SK-MEL-5 (cell line): Measurements from ENCODE around the gene B3GNT2. TPM values are rescaled to one million over a fixed set of nuclear protein-coding genes. Genes with fewer than 3 reads are reported as not detected.
A peak's percentile ranks its signal among the peaks of the same experiment; 100 is the strongest.
"Not testable (repeated sequence)": the region's sequence is repeated elsewhere in the genome, so short reads cannot be mapped to it uniquely, and the experiment has no call there.

Experiments
- DNase-seq: peaks from one replicate; pipeline ENCODE4 v3.0.0-alpha.2; 2016; ENCODE audit warnings: low read depth, low spot score
- in situ Hi-C: cut with HindIII; loops from 2 replicates; pipeline ENCODE4 v1.10.0; 2016; ENCODE audit warnings: low sequenced_read_pairs, high pct_unique_total_duplicates, low pct_unique_long_range_greater_than_20kb
- polyA plus RNA-seq, 2 experiments: library from polyadenylated mRNA; depleted of rRNA; stranded (reverse); fragments of >200 nt; gene quantifications; 2 replicates each; pipeline ENCODE4 v1.2.3, GENCODE V29; 2015
- total RNA-seq: library from RNA; depleted of rRNA; stranded (reverse); fragments of >200 nt; shearing (Covaris generic); gene quantifications from 2 replicates; pipeline ENCODE4 v1.2.3, GENCODE V29; 2014; rRNA removed

The B3GNT2 gene
- 33.1 and 34.7 TPM in 2 replicates for total RNA-seq
- 18.2 and 20.1 TPM in 2 replicates for polyA plus RNA-seq (2015; cell fraction: cytosol; rRNA removed)
- polyA plus RNA-seq (2015; cell fraction: nucleus; rRNA removed) = 6.0 and 8.1 TPM in 2 replicates

GRCh38 chr2:62195421-62196277, at the start of gene B3GNT2:
Gene B3GNT2 (plus strand): TSS chr2:62196115. CDS start chr2:62222221, 26,106 bp downstream.
- in situ Hi-C loops = no loop called here
- peak; percentile 68 for DNase-seq

- DNase-seq, in situ Hi-C loops: not testable (repeated sequence)
These were observed 49.1 kb upstream of the B3GNT2 start for GRCh38 chr2:62146790-62147189.

GRCh38 chr2:62147610-62148301, 48.2 kb upstream of the B3GNT2 start:
- in situ Hi-C loops = no loop called here
- no peak for DNase-seq

- in situ Hi-C loops = no loop called here
- DNase-seq = no peak
These were observed 46.2 kb upstream of the B3GNT2 start for GRCh38 chr2:62149708-62150107.

GRCh38 chr2:62150597-62151305, 45.2 kb upstream of the B3GNT2 start:
- DNase-seq = no peak
- in situ Hi-C loops = no loop called here

- no peak for DNase-seq
- in situ Hi-C loops = no loop called here
These were observed 44.6 kb upstream of the B3GNT2 start for GRCh38 chr2:62151306-62151638.

GRCh38 chr2:62152000-62152399, 43.9 kb upstream of the B3GNT2 start:
- in situ Hi-C loops = no loop called here
- no peak for DNase-seq

- no peak for DNase-seq
- in situ Hi-C loops = no loop called here
These were observed 38.9 kb upstream of the B3GNT2 start for GRCh38 chr2:62156861-62157496.

GRCh38 chr2:62158444-62159121, 37.3 kb upstream of the B3GNT2 start:
- peak; percentile 81 for DNase-seq
- in situ Hi-C loops = no loop called here

- in situ Hi-C loops, DNase-seq: not testable (repeated sequence)
These were observed 35.2 kb upstream of the B3GNT2 start for GRCh38 chr2:62160691-62161090.

GRCh38 chr2:62163106-62163831, 32.6 kb upstream of the B3GNT2 start:
- in situ Hi-C loops = no loop called here
- no peak for DNase-seq

- peak; percentile 20 for DNase-seq
- in situ Hi-C loops = no loop called here
These were observed 32.1 kb upstream of the B3GNT2 start for GRCh38 chr2:62163834-62164233.

- in situ Hi-C loops = no loop called here
- DNase-seq = no peak
These were observed 20.2 kb upstream of the B3GNT2 start for GRCh38 chr2:62175728-62176127.

GRCh38 chr2:62176801-62177200, 19.1 kb upstream of the B3GNT2 start:
- in situ Hi-C loops = no loop called here
- DNase-seq = no peak

- in situ Hi-C loops = no loop called here
- DNase-seq = no peak
These were observed 18.4 kb upstream of the B3GNT2 start for GRCh38 chr2:62177392-62178049.

GRCh38 chr2:62178741-62179271, 17.1 kb upstream of the B3GNT2 start:
- in situ Hi-C loops = no loop called here
- no peak for DNase-seq
